H1 (cell line): ENCODE results near the gene MT1H. TPM values are rescaled to one million over a fixed set of nuclear protein-coding genes. Genes with fewer than 3 reads are reported as not detected.
A peak's percentile ranks its signal among the peaks of the same experiment; 100 is the strongest.

Source experiments
- CTCF ChIA-PET: fragments of 300-600 bp; sonication (Branson Sonifier 250); formaldehyde crosslinking; loops from one replicate; lab custom pipeline; 2021; ENCODE audit not compliant: partially characterized antibody; lab: Charles Lee
- POLR2A ChIA-PET: fragments of 300-600 bp; sonication (Branson Sonifier 250); formaldehyde crosslinking; loops from one replicate; lab custom pipeline; 2021; ENCODE audit warnings: inconsistent platforms; ENCODE audit not compliant: partially characterized antibody; lab: Charles Lee
- DNase-seq, 2 experiments: peaks; one replicate each; pipeline versions ENCODE4 v3.0.0 to v3.0.0-alpha.2; 2010 to 2022; ENCODE audit warnings: low spot score in 2 of 2, low read depth in 1 of 2, mixed read lengths in 1 of 2
- FAIRE-seq: peaks from 2 replicates; lab custom pipeline; 2011; peaks lifted over from hg19 to GRCh38; lab: Jason Lieb, UNC
- H2AFZ ChIP-seq: 2 replicates; pipeline ENCODE4 v1.8.1; 2012; ENCODE audit warnings: low read length, inconsistent platforms
- H2AK5ac ChIP-seq: 2 replicates; pipeline ENCODE4 v1.6.1; 2013; ENCODE audit warnings: low read depth, low read length
- H2BK120ac ChIP-seq: replicated peaks from 2 replicates; pipeline ENCODE3; 2013; ENCODE audit warnings: low read depth, low read length, inconsistent platforms
- H2BK12ac ChIP-seq: 2 replicates; pipeline ENCODE4 v1.6.1; 2013; ENCODE audit warnings: low read depth, low read length
- H2BK15ac ChIP-seq: 2 replicates; pipeline ENCODE4 v1.6.1; 2013; ENCODE audit warnings: low read length
- H2BK20ac ChIP-seq: 2 replicates; pipeline ENCODE4 v1.6.1; 2013; ENCODE audit warnings: low read length
- H2BK5ac ChIP-seq: 2 replicates; pipeline ENCODE4 v1.6.1; 2013; ENCODE audit warnings: low read depth, low read length
- H3K14ac ChIP-seq: 2 replicates; pipeline ENCODE4 v1.6.1; 2013; ENCODE audit warnings: inconsistent platforms; ENCODE audit not compliant: insufficient read length
- H3K18ac ChIP-seq: 2 replicates; pipeline ENCODE4 v1.6.1; 2013; ENCODE audit warnings: low read length; ENCODE audit errors: extremely low read depth
- H3K23ac ChIP-seq: 2 replicates; pipeline ENCODE4 v1.6.1; 2013; ENCODE audit warnings: inconsistent platforms; ENCODE audit not compliant: insufficient read length
- H3K23me2 ChIP-seq: 2 replicates; pipeline ENCODE4 v1.6.1; 2013; ENCODE audit warnings: low read depth, low read length
- H3K27ac ChIP-seq: 2 replicates; pipeline ENCODE4 v1.6.1; 2011; ENCODE audit warnings: low read depth, low read length, inconsistent platforms
- H3K27me3 ChIP-seq, 4 experiments: replicated peaks in 1 of 4; 1 replicate in 1 of 4; 2 replicates in 3 of 4; pipeline versions ENCODE4 v1.6.1 to v1.8.1; 2011 to 2013; ENCODE audit warnings: low read length in 3 of 4, mild to moderate bottlenecking in 3 of 4, inconsistent platforms in 2 of 4, mixed read lengths in 2 of 4, moderate library complexity in 1 of 4; ENCODE audit not compliant: control insufficient read depth in 3 of 4, insufficient read depth in 3 of 4; ENCODE audit errors: extremely low read depth in 1 of 4
- H3K36me3 ChIP-seq, 4 experiments: 2 replicates each; pipeline versions ENCODE4 v1.6.1 to v1.8.1; 2011 to 2013; ENCODE audit warnings: mild to moderate bottlenecking in 4 of 4, low read length in 3 of 4, moderate library complexity in 2 of 4, control low read depth in 1 of 4, inconsistent platforms in 1 of 4; ENCODE audit not compliant: insufficient read depth in 4 of 4, control insufficient read depth in 2 of 4
- H3K4ac ChIP-seq: replicated peaks from 2 replicates; pipeline ENCODE3; 2013; ENCODE audit warnings: low read length, low read depth, mixed read lengths, inconsistent platforms; ENCODE audit not compliant: insufficient read length
- H3K4me1 ChIP-seq, 4 experiments: replicated peaks in 1 of 4; 1 replicate in 1 of 4; 2 replicates in 3 of 4; pipeline versions ENCODE4 v1.6.1 to v1.8.1; 2011 to 2013; ENCODE audit warnings: low read length in 3 of 4, inconsistent platforms in 2 of 4, mixed read lengths in 1 of 4; ENCODE audit not compliant: insufficient read depth in 4 of 4, control insufficient read depth in 3 of 4
- H3K4me2 ChIP-seq, 2 experiments: 2 replicates each; pipeline versions ENCODE4 v1.6.1 to v1.8.1; 2011 to 2013; ENCODE audit warnings: low read depth in 2 of 2, low read length in 2 of 2, control low read depth in 1 of 2, inconsistent platforms in 1 of 2, mild to moderate bottlenecking in 1 of 2; ENCODE audit not compliant: insufficient read depth in 1 of 2
- H3K4me3 ChIP-seq, 4 experiments: fragments of 200-600, 300-600 bp in 1 of 4; sonication (generic), shearing (Covaris generic), sonication (Bioruptor Twin) in 1 of 4; 2 replicates each; pipeline versions ENCODE4 v1.5.1 to v1.8.1; 2011 to 2016; ENCODE audit warnings: low read length in 4 of 4, low read depth in 3 of 4, control low read depth in 2 of 4, inconsistent platforms in 2 of 4, mild to moderate bottlenecking in 2 of 4, mixed read lengths in 1 of 4, moderate library complexity in 1 of 4; ENCODE audit not compliant: insufficient read depth in 2 of 4; ENCODE audit errors: extremely low read depth in 1 of 4
- H3K56ac ChIP-seq: replicated peaks from 2 replicates; pipeline ENCODE3; 2013; ENCODE audit warnings: low read depth, mild to moderate bottlenecking, mixed read lengths, low read length, inconsistent platforms; ENCODE audit not compliant: insufficient read length
- H3K79me1 ChIP-seq: 2 replicates; pipeline ENCODE4 v1.6.1; 2013; ENCODE audit warnings: low read depth, low read length, control low read depth
- H3K79me2 ChIP-seq, 2 experiments: 2 replicates each; pipeline versions ENCODE4 v1.6.1 to v1.8.1; 2012 to 2013; ENCODE audit warnings: low read length in 2 of 2, mild to moderate bottlenecking in 2 of 2, inconsistent platforms in 1 of 2; ENCODE audit not compliant: insufficient read depth in 2 of 2, control insufficient read depth in 1 of 2
- H3K9ac ChIP-seq, 4 experiments: replicated peaks in 1 of 4; 1 replicate in 1 of 4; 2 replicates in 3 of 4; pipeline versions ENCODE4 v1.6.1 to v1.8.1; 2011 to 2013; ENCODE audit warnings: low read depth in 3 of 4, low read length in 3 of 4, control low read depth in 2 of 4, mild to moderate bottlenecking in 2 of 4, moderate library complexity in 2 of 4, inconsistent platforms in 1 of 4; ENCODE audit errors: extremely low read depth in 1 of 4
- H3K9me3 ChIP-seq, 2 experiments: 2 replicates each; pipeline versions ENCODE4 v1.6.1 to v1.8.1; 2012 to 2013; ENCODE audit warnings: mild to moderate bottlenecking in 2 of 2, moderate library complexity in 2 of 2, control low read depth in 1 of 2, inconsistent platforms in 1 of 2, low read depth in 1 of 2, low read length in 1 of 2, mixed read lengths in 1 of 2; ENCODE audit not compliant: insufficient read depth in 2 of 2
- H4K20me1 ChIP-seq, 2 experiments: replicated peaks in 1 of 2; 2 replicates each; pipeline versions ENCODE3 to v1.8.1; 2011 to 2013; ENCODE audit warnings: inconsistent platforms in 2 of 2, low read length in 2 of 2, mild to moderate bottlenecking in 1 of 2; ENCODE audit not compliant: insufficient read depth in 2 of 2, control insufficient read depth in 1 of 2
- H4K5ac ChIP-seq: 2 replicates; pipeline ENCODE4 v1.6.1; 2013; ENCODE audit warnings: low read length, low read depth, mixed read lengths, inconsistent platforms; ENCODE audit not compliant: insufficient read length
- H4K8ac ChIP-seq: 2 replicates; pipeline ENCODE4 v1.8.0; 2013; ENCODE audit warnings: mild to moderate bottlenecking, moderate library complexity, low read length, inconsistent platforms; ENCODE audit not compliant: insufficient read depth; ENCODE audit errors: extremely low read depth
- H4K91ac ChIP-seq: replicated peaks from 2 replicates; pipeline ENCODE3; 2013; ENCODE audit warnings: low read length, mixed read lengths, inconsistent platforms; ENCODE audit not compliant: insufficient read length
- CBX5 ChIP-seq: fragments of 300-800, 300-1000 bp; sonication (generic); IDR thresholded peaks from 2 replicates; pipeline ENCODE4 v1.7.1; 2016; ENCODE audit warnings: antibody characterized with exemption, low read length, low read depth
- EP300 ChIP-seq, 2 experiments: IDR thresholded peaks; 1 replicate in 1 of 2; 2 replicates in 1 of 2; pipeline ENCODE4 v1.6.1; 2011 to 2012; ENCODE audit warnings: low read depth in 2 of 2, low read length in 2 of 2, mild to moderate bottlenecking in 2 of 2, borderline replicate concordance in 1 of 2, inconsistent platforms in 1 of 2, moderate library complexity in 1 of 2
- EZH2 ChIP-seq: fragments of 200-600 bp; sonication (generic); IDR thresholded peaks from 2 replicates; pipeline ENCODE4 v1.7.1; 2012; ENCODE audit warnings: low read depth, mild to moderate bottlenecking, moderate library complexity, low read length, inconsistent platforms; ENCODE audit not compliant: severe bottlenecking
- JUN ChIP-seq: IDR thresholded peaks from 2 replicates; pipeline ENCODE4 v1.6.1; 2011; ENCODE audit warnings: low read depth, mild to moderate bottlenecking, improper control_type of control experiment, low read length
- SUZ12 ChIP-seq: fragments of 200-600 bp; sonication (generic); IDR thresholded peaks from 2 replicates; pipeline ENCODE4 v1.6.1; 2012; ENCODE audit warnings: mild to moderate bottlenecking, inconsistent platforms, low read length, moderate library complexity, mixed read lengths
- TAF7 ChIP-seq: optimal IDR thresholded peaks from 2 replicates; pipeline ENCODE3; 2011; ENCODE audit warnings: low read depth, mild to moderate bottlenecking, inconsistent platforms, low read length, moderate library complexity, borderline replicate concordance
- WGBS, 2 experiments: shearing (Covaris generic) in 1 of 2; methylation state at CpG; one replicate each; pipeline versions ENCODE4 v1.1.6 to v1.1.7; 2013 to 2015; ENCODE audit warnings: low lambda C conversion rate in 2 of 2, mixed read lengths in 2 of 2, inconsistent platforms in 1 of 2, low coverage in 1 of 2, missing lambda C conversion rate in 1 of 2; ENCODE audit not compliant: insufficient replicate concordance in 2 of 2, insufficient coverage in 1 of 2, insufficient read length in 1 of 2; ENCODE audit errors: extremely low coverage in 1 of 2, missing lambda C conversion rate in 1 of 2; 5-methylcytosine and 5-hydroxymethylcytosine counted together
- polyA plus RNA-seq, 7 experiments: library from polyadenylated mRNA; depleted of rRNA in 3 of 7; stranded (reverse) in 5 of 7; unstranded in 2 of 7; fragments of >200 nt in 5 of 7; fragments of 200-250 nt in 2 of 7; gene quantifications; 1 replicate in 5 of 7; 2 replicates in 1 of 7; 4 replicates in 1 of 7; pipeline versions ENCODE4 v1.2.1 to v1.2.3, GENCODE V29; 2011 to 2013; ENCODE audit warnings: missing spikeins in 2 of 7, mixed read lengths in 2 of 7
- total RNA-seq: library from RNA; stranded (reverse); fragmentation: NEBNext Ultra II Directional; extraction: Animal tissue kit (Norgen Biotek cat#: 25700); gene quantifications from 2 replicates; pipeline ENCODE4 v1.2.1, GENCODE V29; 2021
- TF ChIP-seq, protein P1 (sequence below), 3 experiments: IDR thresholded peaks; 1 replicate in 2 of 3; 2 replicates in 1 of 3; pipeline versions ENCODE4 v1.5.1 to v1.6.1; 2011; ENCODE audit warnings: low read length in 3 of 3, mild to moderate bottlenecking in 3 of 3, inconsistent platforms in 2 of 3, low read depth in 1 of 3, moderate library complexity in 1 of 3; ENCODE audit not compliant: insufficient read depth in 1 of 3; ENCODE audit errors: control extremely low read depth in 1 of 3

The MT1H gene
- total and polyA plus RNA-seq, 2 of the 8 experiments (the other 6 are each of a cell fraction or from before 2014, with no cell fraction given) = 11.9 to 95.7 TPM

GRCh38 chr16:56681939-56682702 lies 12.5 kb downstream of the MT1H start, which contains the start of gene MT1X:
MT1X (plus strand) TSS chr16:56682470; CDS start chr16:56682541, 71 bp downstream.
- Histone ChIP-seq H3K4me1 (peaks cover 0 to 19% (median 8%) of the 10 kb centered on the region in 4 experiments; a peak in 6 of 7 replicates), H3K23me2 (peaks cover 10% of the 10 kb centered on the region), H3K9ac (peak within 1 kb of the TSS in 2 of 4 experiments; percentile 24 to 79; a peak in 4 of 7 replicates), H4K91ac (peak within 1 kb of the TSS; percentile 79), H2BK120ac (peak within 1 kb of the TSS; percentile 47), H2BK5ac (peak within 1 kb of the TSS; percentile 67; the same call in 1 of the 2 replicates), H2BK20ac (peak within 1 kb of the TSS; percentile 24; the same call in 1 of the 2 replicates), H3K18ac (peak within 1 kb of the TSS; percentile 84), H3K27ac (no peak within 1 kb of the TSS), H3K9me3 (no peaks in the 10 kb centered on the region), H3K79me2 (no peaks in the 10 kb centered on the region), H4K20me1 (peaks cover 0 to 1% of the 10 kb centered on the region in 2 experiments), H4K5ac (peak within 1 kb of the TSS; percentile 47), H3K79me1 (no peaks in the 10 kb centered on the region; the same call in 1 of the 2 replicates), H4K8ac (no peak within 1 kb of the TSS), H3K23ac (no peak within 1 kb of the TSS), H3K27me3 (peaks cover 0 to 41% (median 24%) of the 10 kb centered on the region in 4 experiments; a peak in 5 of 7 replicates), H2AK5ac (peak within 1 kb of the TSS; percentile 18; the same call in 1 of the 2 replicates), H3K56ac (no peak within 1 kb of the TSS), H3K4me2 (peak within 1 kb of the TSS; percentile 97 to 100), H3K36me3 (peaks cover 0 to 3% (median 0%) of the 10 kb centered on the region in 4 experiments; a peak in 1 of 8 replicates), H2AFZ (peak within 1 kb of the TSS; percentile 98), H3K4ac (peak within 1 kb of the TSS; percentile 53), H2BK12ac (peak within 1 kb of the TSS; percentile 75; the same call in 1 of the 2 replicates), H2BK15ac (peak within 1 kb of the TSS; percentile 99), H3K14ac (no peak within 1 kb of the TSS), H3K4me3 (peak within 1 kb of the TSS; percentile 57 to 77 (median 69))
- POLR2A ChIA-PET = interaction anchor here (0.9 to 12.9 kb wide), 11 partner anchors 10 to 74 kb away, joined by 3 to 205 read pairs (median 6); partner anchors contain the start of genes MT1E, MT1G, MT1H and MT2A
- peak in 1 of 2 experiments; percentile 76 for DNase-seq
- CTCF ChIA-PET = interaction anchor here (0.8 to 4.5 kb wide), 6 partner anchors 10 to 52 kb away, joined by 3 to 37 read pairs (median 4); no protein-coding TSS in a partner anchor
- 3% methylated on average over 49 of the region's 49 CpGs; no CpG with 5 or more reads in 1 of the 2 experiments for WGBS, 2 experiments
- no peak for FAIRE-seq
- no peak for TF ChIP-seq EP300 (IDR thresholded peaks at IDR 0.05; ENCODE audit: borderline replicate concordance in 1 of 2, low read depth in 2 of 2, low read length in 2 of 2)
- TF ChIP-seq, protein P1, sequence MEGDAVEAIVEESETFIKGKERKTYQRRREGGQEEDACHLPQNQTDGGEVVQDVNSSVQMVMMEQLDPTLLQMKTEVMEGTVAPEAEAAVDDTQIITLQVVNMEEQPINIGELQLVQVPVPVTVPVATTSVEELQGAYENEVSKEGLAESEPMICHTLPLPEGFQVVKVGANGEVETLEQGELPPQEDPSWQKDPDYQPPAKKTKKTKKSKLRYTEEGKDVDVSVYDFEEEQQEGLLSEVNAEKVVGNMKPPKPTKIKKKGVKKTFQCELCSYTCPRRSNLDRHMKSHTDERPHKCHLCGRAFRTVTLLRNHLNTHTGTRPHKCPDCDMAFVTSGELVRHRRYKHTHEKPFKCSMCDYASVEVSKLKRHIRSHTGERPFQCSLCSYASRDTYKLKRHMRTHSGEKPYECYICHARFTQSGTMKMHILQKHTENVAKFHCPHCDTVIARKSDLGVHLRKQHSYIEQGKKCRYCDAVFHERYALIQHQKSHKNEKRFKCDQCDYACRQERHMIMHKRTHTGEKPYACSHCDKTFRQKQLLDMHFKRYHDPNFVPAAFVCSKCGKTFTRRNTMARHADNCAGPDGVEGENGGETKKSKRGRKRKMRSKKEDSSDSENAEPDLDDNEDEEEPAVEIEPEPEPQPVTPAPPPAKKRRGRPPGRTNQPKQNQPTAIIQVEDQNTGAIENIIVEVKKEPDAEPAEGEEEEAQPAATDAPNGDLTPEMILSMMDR (IDR thresholded peaks at IDR 0.05; ENCODE audit: control extremely low read depth in 1 of 3, insufficient read depth in 1 of 3, low read depth in 1 of 3, low read length in 3 of 3) = no peak
- no peak for TF ChIP-seq TAF7
- TF ChIP-seq JUN = no peak
- TF ChIP-seq CBX5 = no peak
- peak; percentile 37; the same call in 1 of the 2 replicates for TF ChIP-seq SUZ12
- no peak for TF ChIP-seq EZH2
